Ovary (tissue), 1 donor: ENCODE results near the gene BARHL2.

Experiments used
- EP300 ChIP-seq: sonication (generic); formaldehyde crosslinking; IDR thresholded peaks from one replicate; pipeline ENCODE4 v1.6.1; 2017; ENCODE audit warnings: antibody characterized with exemption
- POLR2A ChIP-seq: fragments of 450-650 bp; IDR thresholded peaks from one replicate; pipeline ENCODE4 v1.6.1; 2017; ENCODE audit warnings: antibody characterized with exemption, mild to moderate bottlenecking, moderate library complexity

GRCh38 chr1:90727917-90728501, 10.9 kb upstream of the BARHL2 start:
- TF ChIP-seq EP300 (no peak), POLR2A (no peak)
